Cardiac septum (tissue), 1 donor: ENCODE data around the gene REV1. TPM values are rescaled to one million over a fixed set of nuclear protein-coding genes. Genes with fewer than 3 reads are reported as not detected.
"Not testable (repeated sequence)": the region's sequence is repeated elsewhere in the genome, so short reads cannot be mapped to it uniquely, and the experiment has no call there.

Source experiments
- DNase-seq: peaks from one replicate; pipeline ENCODE4 v3.0.0-alpha.2; 2020; ENCODE audit warnings: low spot score
- intact Hi-C: fragments of 100-400 bp; cut with DNase I; formaldehyde crosslinking; loops from one replicate; pipeline ENCODE4 v1.14.0; 2022
- total RNA-seq: library from RNA; stranded (reverse); fragmentation: NEBNext Ultra II Directional; extraction: Animal tissue kit (Norgen Biotek cat#: 25700); gene quantifications from one replicate; pipeline ENCODE4 v1.2.1, GENCODE V29; 2021
- donor health status: DM: no; HTN: no; CAD: no.

Gene REV1
- total RNA-seq, 1 donor from 2014 or later = 34.1 TPM

GRCh38 chr2:99380376-99381010, 109.3 kb downstream of the REV1 start:
- intact Hi-C loops = no loop called here
- no peak for DNase-seq

GRCh38 chr2:99377879-99378278, 111.9 kb downstream of the REV1 start:
- DNase-seq = no peak
- intact Hi-C loops = no loop called here

GRCh38 chr2:99376254-99376864, 113.5 kb downstream of the REV1 start:
- no peak for DNase-seq
- intact Hi-C loops = no loop called here

GRCh38 chr2:99374747-99375146, 115.1 kb downstream of the REV1 start:
- no peak for DNase-seq
- intact Hi-C loops = no loop called here

GRCh38 chr2:99373144-99373543, 116.7 kb downstream of the REV1 start:
- DNase-seq = no peak
- intact Hi-C loops = no loop called here

- intact Hi-C loops, DNase-seq: not testable (repeated sequence)
Measured at GRCh38 chr2:99368854-99369253, 121.0 kb downstream of the REV1 start.

GRCh38 chr2:99365661-99366060, 124.2 kb downstream of the REV1 start:
- DNase-seq = no peak
- intact Hi-C loops = no loop called here

GRCh38 chr2:99356853-99357252, 133.0 kb downstream of the REV1 start:
- intact Hi-C loops = no loop called here
- DNase-seq = no peak

- intact Hi-C loops = not testable (repeated sequence)
Measured at GRCh38 chr2:99354825-99355224, 135.0 kb downstream of the REV1 start.

GRCh38 chr2:99354070-99354469, 135.7 kb downstream of the REV1 start:
- DNase-seq = no peak
- intact Hi-C loops = no loop called here

More at GRCh38 chr2:99354825-99355224, 135.0 kb downstream of the REV1 start:
- not testable (repeated sequence) for DNase-seq

Other genes with a start within 250 kb of the REV1 start
- gene LYG2, start 234.4 kb downstream of the REV1 start, total RNA-seq = not detected
- gene LYG1, start 188.8 kb downstream of the REV1 start, total RNA-seq = 0.57 TPM
- gene TXNDC9, start 153.7 kb downstream of the REV1 start, total RNA-seq = 24.8 TPM
- gene EIF5B, start 152.6 kb downstream of the REV1 start, total RNA-seq = 105 TPM